Measurements from ENCODE around the gene STK38L.

The STK38L gene

GRCh38 chr12:27243804-27244688 lies at the start of gene STK38L:
TSS of gene STK38L (plus strand) at chr12:27244286. CDS start at chr12:27297721, 53,435 bp downstream.
- Histone ChIP-seq H3K36me3 (ENCODE audit: control insufficient read depth, insufficient read depth, low read length) (no peaks in the 10 kb centered on the region), H3K27ac (ENCODE audit: low read length) (no peak within 1 kb of the TSS), H3K4me1 (ENCODE audit: control insufficient read depth, insufficient read depth, low read length) (no peaks in the 10 kb centered on the region; the same call in 1 of the 2 replicates), H3K9me3 (ENCODE audit: control insufficient read depth, insufficient read depth, low read length) (no peaks in the 10 kb centered on the region), H3K4me3 (ENCODE audit: low read length) (peak within 1 kb of the TSS; percentile 87), H3K27me3 (ENCODE audit: control insufficient read depth, insufficient read depth, low read length) (no peaks in the 10 kb centered on the region)
- peak; percentile 89 for DNase-seq (ENCODE audit: low read depth, low spot score)
- WGBS (ENCODE audit: insufficient coverage, insufficient read length): no CpG with 5 or more reads among the region's 69 CpGs

GRCh38 chr12:27194644-27195043 lies 49.4 kb upstream of the STK38L start:
- Histone ChIP-seq H3K27me3 (ENCODE audit: control insufficient read depth, insufficient read depth, low read length) (no peaks in the 10 kb centered on the region), H3K4me1 (ENCODE audit: control insufficient read depth, insufficient read depth, low read length) (no peaks in the 10 kb centered on the region; the same call in 1 of the 2 replicates), H3K4me3 (ENCODE audit: low read length) (no peak overlapping the region), H3K27ac (ENCODE audit: low read length) (no peak overlapping the region), H3K36me3 (ENCODE audit: control insufficient read depth, insufficient read depth, low read length) (no peaks in the 10 kb centered on the region), H3K9me3 (ENCODE audit: control insufficient read depth, insufficient read depth, low read length) (no peaks in the 10 kb centered on the region)
- no CpG with 5 or more reads among the region's 2 CpGs for WGBS (ENCODE audit: insufficient coverage, insufficient read length)
- DNase-seq (ENCODE audit: low read depth, low spot score): no peak

GRCh38 chr12:27198036-27198435 lies 46.0 kb upstream of the STK38L start:
- H3K36me3 ChIP-seq (ENCODE audit: control insufficient read depth, insufficient read depth, low read length): no peaks in the 10 kb centered on the region
- no peaks in the 10 kb centered on the region; the same call in none of the 2 replicates for H3K4me1 ChIP-seq (ENCODE audit: control insufficient read depth, insufficient read depth, low read length)
- WGBS (ENCODE audit: insufficient coverage, insufficient read length): no CpG with 5 or more reads among the region's 3 CpGs
- DNase-seq (ENCODE audit: low read depth, low spot score): no peak
- H3K27me3 ChIP-seq (ENCODE audit: control insufficient read depth, insufficient read depth, low read length): no peaks in the 10 kb centered on the region
- no peaks in the 10 kb centered on the region for H3K9me3 ChIP-seq (ENCODE audit: control insufficient read depth, insufficient read depth, low read length)
- no peak overlapping the region for H3K4me3 ChIP-seq (ENCODE audit: low read length)
- H3K27ac ChIP-seq (ENCODE audit: low read length): no peak overlapping the region

DNA sequence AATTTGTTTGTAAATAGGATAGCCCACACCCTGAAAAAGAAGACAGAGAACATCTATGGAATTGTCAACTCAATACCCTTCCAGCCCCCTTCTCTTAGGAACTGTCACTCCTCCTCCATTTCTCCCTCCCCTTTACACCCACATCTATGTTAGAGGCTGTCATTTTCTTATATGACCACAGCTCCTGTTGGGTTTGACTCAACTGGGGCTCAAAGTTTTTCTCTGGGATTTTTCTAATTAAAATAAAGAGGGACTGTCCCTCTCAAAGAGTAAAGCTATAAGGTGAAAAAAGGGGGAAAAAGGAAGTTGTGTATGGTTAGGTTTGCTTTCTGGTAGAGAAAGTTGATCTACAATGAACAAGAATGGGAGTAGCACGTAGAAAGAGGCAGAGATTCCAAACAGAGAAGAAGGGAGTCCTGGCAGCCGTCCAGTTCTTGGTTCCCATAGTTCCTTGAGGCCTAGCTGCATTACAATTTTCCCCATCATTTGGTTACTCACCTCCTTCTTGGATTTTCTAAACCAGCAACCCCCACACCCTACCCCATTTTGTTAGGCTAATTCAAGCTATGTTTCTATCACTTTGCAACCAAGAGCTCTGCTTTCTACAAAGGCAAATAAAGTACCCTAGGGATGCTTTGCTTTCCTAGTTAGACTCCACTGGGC lies 44.3 kb upstream of the STK38L start:
- H3K9me3 ChIP-seq (ENCODE audit: control insufficient read depth, insufficient read depth, low read length): no peaks in the 10 kb centered on the region
- H3K36me3 ChIP-seq (ENCODE audit: control insufficient read depth, insufficient read depth, low read length): no peaks in the 10 kb centered on the region
- no peak overlapping the region for H3K4me3 ChIP-seq (ENCODE audit: low read length)
- H3K27ac ChIP-seq (ENCODE audit: low read length): no peak overlapping the region
- DNase-seq (ENCODE audit: low read depth, low spot score): no peak
- H3K27me3 ChIP-seq (ENCODE audit: control insufficient read depth, insufficient read depth, low read length): no peaks in the 10 kb centered on the region
- no CpG with 5 or more reads among the region's 2 CpGs for WGBS (ENCODE audit: insufficient coverage, insufficient read length)
- H3K4me1 ChIP-seq (ENCODE audit: control insufficient read depth, insufficient read depth, low read length): no peaks in the 10 kb centered on the region; the same call in none of the 2 replicates

- H3K27me3 ChIP-seq (ENCODE audit: control insufficient read depth, insufficient read depth, low read length): no peaks in the 10 kb centered on the region
- WGBS (ENCODE audit: insufficient coverage, insufficient read length): no CpG with 5 or more reads among the region's 1 CpG
- no peak overlapping the region for H3K4me3 ChIP-seq (ENCODE audit: low read length)
- no peaks in the 10 kb centered on the region for H3K9me3 ChIP-seq (ENCODE audit: control insufficient read depth, insufficient read depth, low read length)
- no peak for DNase-seq (ENCODE audit: low read depth, low spot score)
- no peaks in the 10 kb centered on the region for H3K36me3 ChIP-seq (ENCODE audit: control insufficient read depth, insufficient read depth, low read length)
- no peak overlapping the region for H3K27ac ChIP-seq (ENCODE audit: low read length)
- H3K4me1 ChIP-seq (ENCODE audit: control insufficient read depth, insufficient read depth, low read length): no peaks in the 10 kb centered on the region; the same call in none of the 2 replicates
Observed at GRCh38 chr12:27201169-27201568, 42.9 kb upstream of the STK38L start.

DNA sequence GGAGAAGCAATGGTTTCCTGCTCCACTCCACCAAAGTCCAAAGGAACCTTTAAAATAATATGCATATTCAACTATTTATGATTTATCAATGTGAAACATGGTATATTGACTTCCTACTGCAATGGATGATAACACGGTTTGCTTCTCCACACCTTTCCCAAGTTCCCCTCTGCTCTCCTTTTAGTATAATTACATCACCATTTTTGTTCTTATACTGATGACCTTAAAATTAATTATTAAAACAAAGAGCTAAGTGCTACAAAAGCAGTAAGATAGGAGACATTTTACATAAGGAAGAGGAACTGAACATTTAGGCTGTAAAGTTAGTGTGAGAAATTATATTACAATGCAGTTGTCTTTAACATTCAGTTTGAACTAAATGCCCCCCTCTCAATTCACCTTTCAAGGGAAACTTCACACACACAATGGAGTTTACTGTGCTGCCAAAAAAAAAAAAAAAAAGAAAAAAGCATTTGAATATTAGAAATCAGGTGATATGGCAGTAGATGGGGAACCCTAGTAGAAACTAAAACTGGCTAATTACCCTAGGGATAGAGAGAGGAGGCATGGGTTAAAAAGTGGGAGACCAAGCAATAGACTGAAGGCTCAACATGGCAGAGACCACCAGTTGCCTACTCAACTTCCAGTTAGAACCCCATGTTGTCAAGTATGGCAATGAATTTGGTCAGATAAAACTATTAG lies 37.1 kb upstream of the STK38L start:
- no CpG with 5 or more reads among the region's 1 CpG for WGBS (ENCODE audit: insufficient coverage, insufficient read length)
- Histone ChIP-seq H3K9me3 (ENCODE audit: control insufficient read depth, insufficient read depth, low read length) (no peaks in the 10 kb centered on the region; the same call in 1 of the 2 replicates), H3K27me3 (ENCODE audit: control insufficient read depth, insufficient read depth, low read length) (no peaks in the 10 kb centered on the region), H3K4me3 (ENCODE audit: low read length) (no peak overlapping the region), H3K36me3 (ENCODE audit: control insufficient read depth, insufficient read depth, low read length) (no peaks in the 10 kb centered on the region), H3K27ac (ENCODE audit: low read length) (no peak overlapping the region), H3K4me1 (ENCODE audit: control insufficient read depth, insufficient read depth, low read length) (no peaks in the 10 kb centered on the region)
- DNase-seq (ENCODE audit: low read depth, low spot score): no peak

- Histone ChIP-seq H3K4me1 (ENCODE audit: control insufficient read depth, insufficient read depth, low read length) (no peaks in the 10 kb centered on the region), H3K4me3 (ENCODE audit: low read length) (no peak overlapping the region), H3K9me3 (ENCODE audit: control insufficient read depth, insufficient read depth, low read length) (no peaks in the 10 kb centered on the region; the same call in 1 of the 2 replicates), H3K27me3 (ENCODE audit: control insufficient read depth, insufficient read depth, low read length) (no peaks in the 10 kb centered on the region), H3K36me3 (ENCODE audit: control insufficient read depth, insufficient read depth, low read length) (no peaks in the 10 kb centered on the region), H3K27ac (ENCODE audit: low read length) (no peak overlapping the region)
- no peak for DNase-seq (ENCODE audit: low read depth, low spot score)
- WGBS (ENCODE audit: insufficient coverage, insufficient read length): no CpG with 5 or more reads among the region's 9 CpGs
Observed at GRCh38 chr12:27207615-27208413, 36.3 kb upstream of the STK38L start.

DNA sequence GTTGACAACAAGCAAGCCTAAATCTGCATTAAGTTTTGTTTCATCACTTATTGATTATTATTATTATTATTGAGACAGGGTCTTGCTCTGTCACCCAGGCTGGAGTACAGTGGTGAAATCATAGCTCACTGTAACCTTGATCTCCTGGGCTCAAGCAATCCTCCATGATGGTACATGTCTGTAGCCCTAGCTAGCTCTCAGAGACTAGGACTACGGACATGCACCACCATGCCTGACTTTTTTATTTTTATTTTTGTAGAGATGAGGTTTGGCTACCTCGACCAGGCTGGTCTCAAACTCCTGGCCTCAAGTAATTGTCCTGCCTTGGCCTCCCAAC lies 35.7 kb upstream of the STK38L start:
- Histone ChIP-seq H3K27ac (ENCODE audit: low read length) (no peak overlapping the region), H3K4me3 (ENCODE audit: low read length) (no peak overlapping the region), H3K27me3 (ENCODE audit: control insufficient read depth, insufficient read depth, low read length) (no peaks in the 10 kb centered on the region), H3K36me3 (ENCODE audit: control insufficient read depth, insufficient read depth, low read length) (no peaks in the 10 kb centered on the region), H3K9me3 (ENCODE audit: control insufficient read depth, insufficient read depth, low read length) (no peaks in the 10 kb centered on the region; the same call in 1 of the 2 replicates), H3K4me1 (ENCODE audit: control insufficient read depth, insufficient read depth, low read length) (no peaks in the 10 kb centered on the region)
- no CpG with 5 or more reads among the region's 2 CpGs for WGBS (ENCODE audit: insufficient coverage, insufficient read length)
- DNase-seq (ENCODE audit: low read depth, low spot score): no peak

DNA sequence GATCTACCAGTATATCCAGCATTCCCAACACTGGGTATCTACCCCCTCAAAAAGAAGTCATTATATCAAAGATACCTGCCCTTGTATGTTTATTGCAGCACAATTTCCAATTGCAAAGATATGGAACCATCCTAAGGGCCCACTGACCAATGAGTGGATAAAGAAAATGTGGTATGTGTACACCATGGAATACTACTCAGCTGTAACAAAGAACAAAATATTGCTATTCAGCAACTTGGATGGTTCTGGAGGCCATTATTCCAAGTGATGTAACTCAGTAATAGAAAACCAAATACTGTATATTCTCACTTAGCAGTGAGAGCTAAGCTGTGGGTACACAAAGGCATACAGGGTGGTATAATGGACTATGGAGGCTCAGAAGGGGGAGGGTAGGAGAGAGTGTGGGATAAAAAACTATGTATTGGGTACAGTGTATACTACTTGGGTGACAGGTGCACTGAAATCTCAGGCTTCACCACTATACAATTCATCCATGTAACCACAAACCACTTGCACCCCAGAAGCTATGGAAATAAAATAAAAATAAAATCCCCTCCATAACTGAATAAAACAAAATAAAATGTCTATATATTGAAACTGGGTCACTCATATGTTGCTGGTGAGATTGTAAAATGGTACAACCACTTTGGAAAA lies 34.7 kb upstream of the STK38L start:
- no peaks in the 10 kb centered on the region for H3K4me1 ChIP-seq (ENCODE audit: control insufficient read depth, insufficient read depth, low read length)
- H3K27ac ChIP-seq (ENCODE audit: low read length): no peak overlapping the region
- H3K4me3 ChIP-seq (ENCODE audit: low read length): no peak overlapping the region
- no peaks in the 10 kb centered on the region for H3K27me3 ChIP-seq (ENCODE audit: control insufficient read depth, insufficient read depth, low read length)
- H3K9me3 ChIP-seq (ENCODE audit: control insufficient read depth, insufficient read depth, low read length): no peaks in the 10 kb centered on the region; the same call in 1 of the 2 replicates
- no peaks in the 10 kb centered on the region for H3K36me3 ChIP-seq (ENCODE audit: control insufficient read depth, insufficient read depth, low read length)
- DNase-seq (ENCODE audit: low read depth, low spot score): no peak
